OCI-LY3 (cell line): Measurements from ENCODE around the gene TUBGCP2.

Experiments used
- EZH2phosphoT487 ChIP-seq: fragments of 200-600 bp; shearing (Covaris generic); IDR thresholded peaks from 2 replicates; pipeline ENCODE4 v1.6.1; 2018; ENCODE audit warnings: antibody characterized with exemption, mixed run types, low read depth
- TF ChIP-seq, protein P1 (sequence below): fragments of 200-600, 300-600 bp; sonication (generic); IDR thresholded peaks from 2 replicates; pipeline ENCODE4 v1.5.1; 2014; ENCODE audit warnings: antibody characterized with exemption, low read length, low read depth

DNA sequence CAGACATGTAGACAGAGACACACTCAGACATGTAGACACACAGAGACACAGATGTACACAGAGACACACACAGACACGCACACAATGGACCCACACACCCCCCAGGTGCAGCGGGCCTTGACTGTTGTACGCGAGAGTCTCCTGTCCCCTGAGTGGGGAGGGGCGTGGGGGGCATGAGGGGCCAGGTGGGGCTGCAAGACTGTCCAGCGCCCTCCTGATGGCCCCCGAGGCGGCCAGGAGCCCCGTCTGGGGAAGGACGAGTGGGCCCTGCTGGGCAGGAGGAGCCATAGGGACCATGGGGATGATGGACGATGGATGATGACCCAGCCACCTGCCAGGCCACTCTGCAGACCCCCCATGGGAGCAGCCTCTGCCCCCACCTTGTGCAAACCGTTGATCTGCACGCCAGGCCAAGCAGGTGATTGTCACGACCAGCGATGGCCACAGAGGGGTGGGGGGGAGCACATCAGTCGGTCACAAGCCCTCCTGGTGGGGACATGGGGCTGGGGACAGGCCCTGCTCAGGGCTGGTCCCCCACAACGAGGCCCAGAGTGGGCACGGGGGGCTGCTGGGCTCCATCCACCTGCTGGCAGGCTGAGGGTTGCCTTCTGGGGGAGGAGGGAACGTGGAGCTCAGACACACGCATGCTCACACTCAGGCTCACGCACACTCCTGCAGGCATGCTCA, 59.4 kb downstream of the TUBGCP2 start:
- TF ChIP-seq, protein P1, sequence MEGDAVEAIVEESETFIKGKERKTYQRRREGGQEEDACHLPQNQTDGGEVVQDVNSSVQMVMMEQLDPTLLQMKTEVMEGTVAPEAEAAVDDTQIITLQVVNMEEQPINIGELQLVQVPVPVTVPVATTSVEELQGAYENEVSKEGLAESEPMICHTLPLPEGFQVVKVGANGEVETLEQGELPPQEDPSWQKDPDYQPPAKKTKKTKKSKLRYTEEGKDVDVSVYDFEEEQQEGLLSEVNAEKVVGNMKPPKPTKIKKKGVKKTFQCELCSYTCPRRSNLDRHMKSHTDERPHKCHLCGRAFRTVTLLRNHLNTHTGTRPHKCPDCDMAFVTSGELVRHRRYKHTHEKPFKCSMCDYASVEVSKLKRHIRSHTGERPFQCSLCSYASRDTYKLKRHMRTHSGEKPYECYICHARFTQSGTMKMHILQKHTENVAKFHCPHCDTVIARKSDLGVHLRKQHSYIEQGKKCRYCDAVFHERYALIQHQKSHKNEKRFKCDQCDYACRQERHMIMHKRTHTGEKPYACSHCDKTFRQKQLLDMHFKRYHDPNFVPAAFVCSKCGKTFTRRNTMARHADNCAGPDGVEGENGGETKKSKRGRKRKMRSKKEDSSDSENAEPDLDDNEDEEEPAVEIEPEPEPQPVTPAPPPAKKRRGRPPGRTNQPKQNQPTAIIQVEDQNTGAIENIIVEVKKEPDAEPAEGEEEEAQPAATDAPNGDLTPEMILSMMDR, result no peak
- no peak for TF ChIP-seq EZH2phosphoT487
